ENCODE measurements around the gene AKR1B1.
A peak's percentile ranks its signal among the peaks of the same experiment; 100 is the strongest.

Gene AKR1B1

GRCh38 chr7:134432296-134433152, 26.4 kb downstream of the AKR1B1 start:
- H2BK5ac ChIP-seq (ENCODE audit: low read depth, low read length, poor library complexity, severe bottlenecking): no peak overlapping the region

GRCh38 chr7:134431815-134432214, 27.1 kb downstream of the AKR1B1 start:
- no peak overlapping the region for H3K23ac ChIP-seq (ENCODE audit: low read length in 2 of 2)
- WGBS: 76% methylated on average over 6 of the region's 11 CpGs
- H3K36me3 ChIP-seq (ENCODE audit: control insufficient read depth in 1 of 2, insufficient read depth in 2 of 2, low read depth in 1 of 2, low read length in 2 of 2): no peaks in the 10 kb centered on the region
- H3K79me1 ChIP-seq (replicated peaks; ENCODE audit: low read length, poor library complexity, severe bottlenecking): no peaks in the 10 kb centered on the region
- H3K4me1 ChIP-seq (ENCODE audit: control insufficient read depth, insufficient read depth, low read depth, low read length): peaks cover 7% of the 10 kb centered on the region
- H2AFZ ChIP-seq (ENCODE audit: low read depth, low read length): peak overlapping the region; percentile 73
- H2BK5ac ChIP-seq (ENCODE audit: low read depth, low read length, poor library complexity, severe bottlenecking): no peak overlapping the region
- H3K9ac ChIP-seq (ENCODE audit: low read length): peak overlapping the region; percentile 83
- peak overlapping the region; percentile 42 for H2BK120ac ChIP-seq (ENCODE audit: low read depth, low read length)
- no peak overlapping the region for H3K4ac ChIP-seq (ENCODE audit: low read depth in 1 of 2, low read length in 2 of 2)
- H3K18ac ChIP-seq (ENCODE audit: low read depth in 1 of 2, low read length in 2 of 2): no peak overlapping the region
- no peak for DNase-seq
- H2AK5ac ChIP-seq (ENCODE audit: low read length, severe bottlenecking): no peak overlapping the region
- no peak overlapping the region for H4K91ac ChIP-seq (ENCODE audit: low read length)
- peak overlapping the region; percentile 5 for H4K8ac ChIP-seq (ENCODE audit: low read length)
- peak overlapping the region in 1 of 2 experiments; percentile 74 for H3K4me3 ChIP-seq (ENCODE audit: insufficient read depth in 1 of 2, low read depth in 1 of 2, low read length in 2 of 2)
- H3K4me2 ChIP-seq (ENCODE audit: low read length, poor library complexity, severe bottlenecking): no peak overlapping the region
- H3K27ac ChIP-seq (ENCODE audit: low read length, poor library complexity, severe bottlenecking): no peak overlapping the region
- H3K14ac ChIP-seq (ENCODE audit: low read length in 2 of 2): no peak overlapping the region
- H2BK15ac ChIP-seq (ENCODE audit: low read depth, poor library complexity, severe bottlenecking): no peak overlapping the region
- H2BK12ac ChIP-seq (ENCODE audit: low read length in 2 of 2): no peak overlapping the region
- H3K9me3 ChIP-seq (ENCODE audit: control insufficient read depth, low read length): peaks cover 6% of the 10 kb centered on the region
- no peaks in the 10 kb centered on the region for H3K27me3 ChIP-seq (ENCODE audit: control insufficient read depth in 1 of 2, insufficient read depth in 1 of 2, low read length in 2 of 2)

More at GRCh38 chr7:134432296-134433152, 26.4 kb downstream of the AKR1B1 start:
- peak overlapping the region in 1 of 2 experiments; percentile 16 for H2BK12ac ChIP-seq (ENCODE audit: low read length in 2 of 2)
- H3K27me3 ChIP-seq (ENCODE audit: control insufficient read depth in 1 of 2, insufficient read depth in 1 of 2, low read length in 2 of 2): no peaks in the 10 kb centered on the region
- H3K14ac ChIP-seq (ENCODE audit: low read length in 2 of 2): peak overlapping the region in 1 of 2 experiments; percentile 0
- H4K91ac ChIP-seq (ENCODE audit: low read length): peak overlapping the region; percentile 45
- H3K9ac ChIP-seq (ENCODE audit: low read length): peak overlapping the region; percentile 83
- no peak overlapping the region for H2BK120ac ChIP-seq (ENCODE audit: low read depth, low read length)
- H3K4me1 ChIP-seq (ENCODE audit: control insufficient read depth, insufficient read depth, low read depth, low read length): peaks cover 7% of the 10 kb centered on the region
- peak overlapping the region; percentile 28 for H3K27ac ChIP-seq (ENCODE audit: low read length, poor library complexity, severe bottlenecking)
- no peaks in the 10 kb centered on the region for H3K36me3 ChIP-seq (ENCODE audit: control insufficient read depth in 1 of 2, insufficient read depth in 2 of 2, low read depth in 1 of 2, low read length in 2 of 2)
- H3K4me3 ChIP-seq (ENCODE audit: insufficient read depth in 1 of 2, low read depth in 1 of 2, low read length in 2 of 2): peak overlapping the region; percentile 42 to 74
- peaks cover 8% of the 10 kb centered on the region for H3K9me3 ChIP-seq (ENCODE audit: control insufficient read depth, low read length)
- peak overlapping the region; percentile 32 for H2AFZ ChIP-seq (ENCODE audit: low read depth, low read length)
- no peak overlapping the region for H2BK15ac ChIP-seq (ENCODE audit: low read depth, poor library complexity, severe bottlenecking)
- H3K23ac ChIP-seq (ENCODE audit: low read length in 2 of 2): no peak overlapping the region
- peak overlapping the region; percentile 82 for H4K8ac ChIP-seq (ENCODE audit: low read length)
- H3K4me2 ChIP-seq (ENCODE audit: low read length, poor library complexity, severe bottlenecking): peak overlapping the region; percentile 80
- no peak overlapping the region for H2AK5ac ChIP-seq (ENCODE audit: low read length, severe bottlenecking)
- 13% methylated on average over 31 of the region's 31 CpGs for WGBS
- H3K4ac ChIP-seq (ENCODE audit: low read depth in 1 of 2, low read length in 2 of 2): peak overlapping the region in 1 of 2 experiments; percentile 13
- peak; percentile 93 for DNase-seq
- H3K79me1 ChIP-seq (replicated peaks; ENCODE audit: low read length, poor library complexity, severe bottlenecking): no peaks in the 10 kb centered on the region
- peak overlapping the region; percentile 14 to 46 for H3K18ac ChIP-seq (ENCODE audit: low read depth in 1 of 2, low read length in 2 of 2)

DNA sequence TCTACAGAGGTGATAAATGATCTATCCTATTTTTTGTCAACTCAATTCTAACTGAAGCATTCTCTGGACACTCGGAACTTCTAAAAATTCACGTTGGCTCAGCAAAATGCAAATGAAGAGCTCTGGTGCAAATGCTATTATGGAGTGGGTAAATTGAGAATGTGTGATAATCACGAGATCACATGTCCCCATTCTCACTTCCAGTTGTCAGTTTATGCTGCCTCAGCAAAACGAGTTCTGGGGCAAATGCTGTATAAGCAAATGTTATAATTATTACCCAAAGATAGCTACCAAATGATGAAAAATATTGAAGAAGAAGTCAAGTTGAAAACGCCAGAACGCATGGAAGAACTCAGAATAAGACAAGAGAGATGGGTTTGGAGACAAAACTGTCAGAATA, 29.4 kb downstream of the AKR1B1 start:
- Histone ChIP-seq H4K8ac (ENCODE audit: low read length) (no peak overlapping the region), H3K27me3 (ENCODE audit: control insufficient read depth in 1 of 2, insufficient read depth in 1 of 2, low read length in 2 of 2) (no peaks in the 10 kb centered on the region), H4K91ac (ENCODE audit: low read length) (no peak overlapping the region), H2BK15ac (ENCODE audit: low read depth, poor library complexity, severe bottlenecking) (no peak overlapping the region), H3K9ac (ENCODE audit: low read length) (no peak overlapping the region), H3K18ac (ENCODE audit: low read depth in 1 of 2, low read length in 2 of 2) (no peak overlapping the region), H2AK5ac (ENCODE audit: low read length, severe bottlenecking) (no peak overlapping the region), H3K9me3 (ENCODE audit: control insufficient read depth, low read length) (no peaks in the 10 kb centered on the region), H3K36me3 (ENCODE audit: control insufficient read depth in 1 of 2, insufficient read depth in 2 of 2, low read depth in 1 of 2, low read length in 2 of 2) (no peaks in the 10 kb centered on the region), H3K23ac (ENCODE audit: low read length in 2 of 2) (no peak overlapping the region), H3K14ac (ENCODE audit: low read length in 2 of 2) (no peak overlapping the region), H3K4me3 (ENCODE audit: insufficient read depth in 1 of 2, low read depth in 1 of 2, low read length in 2 of 2) (no peak overlapping the region), H2BK120ac (ENCODE audit: low read depth, low read length) (no peak overlapping the region), H3K27ac (ENCODE audit: low read length, poor library complexity, severe bottlenecking) (no peak overlapping the region), H3K4me1 (ENCODE audit: control insufficient read depth, insufficient read depth, low read depth, low read length) (peaks cover 7% of the 10 kb centered on the region), H2AFZ (ENCODE audit: low read depth, low read length) (no peak overlapping the region), H3K4ac (ENCODE audit: low read depth in 1 of 2, low read length in 2 of 2) (no peak overlapping the region), H3K79me1 (replicated peaks; ENCODE audit: low read length, poor library complexity, severe bottlenecking) (no peaks in the 10 kb centered on the region), H2BK5ac (ENCODE audit: low read depth, low read length, poor library complexity, severe bottlenecking) (no peak overlapping the region), H3K4me2 (ENCODE audit: low read length, poor library complexity, severe bottlenecking) (no peak overlapping the region), H2BK12ac (ENCODE audit: low read length in 2 of 2) (no peak overlapping the region)
- WGBS: 83% methylated on average over 4 of the region's 6 CpGs
- DNase-seq: no peak

GRCh38 chr7:134428942-134429341, 30.0 kb downstream of the AKR1B1 start:
- H4K91ac ChIP-seq (ENCODE audit: low read length): no peak overlapping the region
- no peaks in the 10 kb centered on the region for H3K36me3 ChIP-seq (ENCODE audit: control insufficient read depth in 1 of 2, insufficient read depth in 2 of 2, low read depth in 1 of 2, low read length in 2 of 2)
- no peak overlapping the region for H2AK5ac ChIP-seq (ENCODE audit: low read length, severe bottlenecking)
- no peak overlapping the region for H2AFZ ChIP-seq (ENCODE audit: low read depth, low read length)
- no peak overlapping the region for H3K14ac ChIP-seq (ENCODE audit: low read length in 2 of 2)
- 85% methylated on average over 7 of the region's 9 CpGs for WGBS
- no peaks in the 10 kb centered on the region for H3K9me3 ChIP-seq (ENCODE audit: control insufficient read depth, low read length)
- H3K4me3 ChIP-seq (ENCODE audit: insufficient read depth in 1 of 2, low read depth in 1 of 2, low read length in 2 of 2): no peak overlapping the region
- DNase-seq: no peak
- no peak overlapping the region for H3K4ac ChIP-seq (ENCODE audit: low read depth in 1 of 2, low read length in 2 of 2)
- H3K18ac ChIP-seq (ENCODE audit: low read depth in 1 of 2, low read length in 2 of 2): no peak overlapping the region
- H3K4me2 ChIP-seq (ENCODE audit: low read length, poor library complexity, severe bottlenecking): no peak overlapping the region
- H3K23ac ChIP-seq (ENCODE audit: low read length in 2 of 2): no peak overlapping the region
- H3K4me1 ChIP-seq (ENCODE audit: control insufficient read depth, insufficient read depth, low read depth, low read length): peaks cover 7% of the 10 kb centered on the region
- no peak overlapping the region for H2BK120ac ChIP-seq (ENCODE audit: low read depth, low read length)
- no peaks in the 10 kb centered on the region for H3K79me1 ChIP-seq (replicated peaks; ENCODE audit: low read length, poor library complexity, severe bottlenecking)
- H3K27me3 ChIP-seq (ENCODE audit: control insufficient read depth in 1 of 2, insufficient read depth in 1 of 2, low read length in 2 of 2): peaks cover 0 to under 1% of the 10 kb centered on the region in 2 experiments
- H2BK15ac ChIP-seq (ENCODE audit: low read depth, poor library complexity, severe bottlenecking): no peak overlapping the region
- H4K8ac ChIP-seq (ENCODE audit: low read length): no peak overlapping the region
- no peak overlapping the region for H3K27ac ChIP-seq (ENCODE audit: low read length, poor library complexity, severe bottlenecking)
- no peak overlapping the region for H2BK12ac ChIP-seq (ENCODE audit: low read length in 2 of 2)
- H3K9ac ChIP-seq (ENCODE audit: low read length): no peak overlapping the region
- H2BK5ac ChIP-seq (ENCODE audit: low read depth, low read length, poor library complexity, severe bottlenecking): no peak overlapping the region
